HEK293T (cell line): ENCODE measurements around the gene PTPRD.

Experiments used
- CTCF ChIA-PET: fragments of 350-600 bp; formaldehyde crosslinking; extraction: SDS; loops from one replicate; lab custom pipeline; 2021; ENCODE audit warnings: antibody characterized with exemption, inconsistent platforms; lab: Yijun Ruan, JAX
- POLR2A ChIA-PET: fragments of 350-600 bp; formaldehyde crosslinking; extraction: SDS; loops from one replicate; lab custom pipeline; 2020; ENCODE audit warnings: antibody characterized with exemption, inconsistent platforms; lab: Yijun Ruan, JAX
- DNase-seq: peaks from one replicate; pipeline ENCODE4 v3.0.0; 2012; ENCODE audit warnings: mixed read lengths; ENCODE audit errors: extremely low spot score
- ARNT ChIP-seq: fragments of 450-650 bp; IDR thresholded peaks from 2 replicates; pipeline ENCODE4 v1.6.1; 2017; ENCODE audit warnings: mild to moderate bottlenecking
- BHLHE40 ChIP-seq: fragments of 450-650 bp; IDR thresholded peaks from 2 replicates; pipeline ENCODE4 v1.6.1; 2016; ENCODE audit warnings: mild to moderate bottlenecking, moderate library complexity, borderline replicate concordance
- CTBP1 ChIP-seq: fragments of 450-650 bp; IDR thresholded peaks from 2 replicates; pipeline ENCODE4 v1.6.1; 2016; ENCODE audit warnings: borderline replicate concordance
- ELF4 ChIP-seq: fragments of 450-650 bp; IDR thresholded peaks from 2 replicates; pipeline ENCODE4 v1.6.1; 2017; ENCODE audit warnings: antibody characterized with exemption
- FOXA1 ChIP-seq: fragments of 450-650 bp; IDR thresholded peaks from 2 replicates; pipeline ENCODE4 v1.6.1; 2016; ENCODE audit warnings: mild to moderate bottlenecking
- FOXK2 ChIP-seq: fragments of 450-650 bp; IDR thresholded peaks from 2 replicates; pipeline ENCODE4 v1.6.1; 2016; ENCODE audit warnings: mild to moderate bottlenecking
- FOXM1 ChIP-seq: fragments of 450-650 bp; IDR thresholded peaks from 2 replicates; pipeline ENCODE4 v1.6.1; 2017; ENCODE audit warnings: mild to moderate bottlenecking, borderline replicate concordance
- HDGF ChIP-seq: fragments of 450-650 bp; IDR thresholded peaks from 2 replicates; pipeline ENCODE4 v1.6.1; 2017; ENCODE audit warnings: antibody characterized with exemption, borderline replicate concordance
- L3MBTL2 ChIP-seq: fragments of 450-650 bp; conservative IDR thresholded peaks from 2 replicates; pipeline ENCODE4 v1.6.1; 2016; ENCODE audit warnings: mild to moderate bottlenecking
- LEF1 ChIP-seq: fragments of 450-650 bp; IDR thresholded peaks from 2 replicates; pipeline ENCODE4 v1.6.1; 2017; ENCODE audit warnings: mild to moderate bottlenecking, borderline replicate concordance
- NFRKB ChIP-seq: fragments of 450-650 bp; IDR thresholded peaks from 2 replicates; pipeline ENCODE4 v1.6.1; 2016; ENCODE audit warnings: mild to moderate bottlenecking, moderate library complexity
- PKNOX1 ChIP-seq: fragments of 450-650 bp; IDR thresholded peaks from 2 replicates; pipeline ENCODE4 v1.6.1; 2016
- SP1 ChIP-seq: fragments of 450-650 bp; IDR thresholded peaks from 2 replicates; pipeline ENCODE4 v1.6.1; 2017
- SUZ12 ChIP-seq: fragments of 450-650 bp; IDR thresholded peaks from 2 replicates; pipeline ENCODE4 v1.6.1; 2016; ENCODE audit warnings: mild to moderate bottlenecking
- TARDBP ChIP-seq: fragments of 450-650 bp; IDR thresholded peaks from 2 replicates; pipeline ENCODE4 v1.6.1; 2016
- ZNF384 ChIP-seq: fragments of 450-650 bp; IDR thresholded peaks from 2 replicates; pipeline ENCODE4 v1.6.1; 2016

The PTPRD gene

GRCh38 chr9:8780386-8780785 is 1832.4 kb downstream of the PTPRD start:
- TF ChIP-seq ARNT, result no peak
- TF ChIP-seq FOXA1, result no peak
- no peak for TF ChIP-seq NFRKB
- no peak for TF ChIP-seq HDGF
- no peak for TF ChIP-seq TARDBP
- TF ChIP-seq SUZ12, result no peak
- no peak for TF ChIP-seq L3MBTL2
- TF ChIP-seq LEF1, result no peak
- TF ChIP-seq PKNOX1, result no peak
- no peak for TF ChIP-seq ZNF384
- no peak for TF ChIP-seq CTBP1
- TF ChIP-seq ELF4, result no peak
- no peak for TF ChIP-seq BHLHE40
- no peak for TF ChIP-seq FOXK2
- TF ChIP-seq FOXM1, result no peak
- no peak for TF ChIP-seq SP1
- ChIA-PET POLR2A (interaction anchor here (0.6 kb wide), 1 partner anchor 1519 kb away, joined by 3 read pairs; no protein-coding TSS in a partner anchor), CTCF (interaction anchor here (0.6 kb wide), 1 partner anchor 38 kb away, joined by 4 read pairs; no protein-coding TSS in a partner anchor)
- no peak for DNase-seq

GRCh38 chr9:8779478-8779877 is 1833.3 kb downstream of the PTPRD start:
- no peak for DNase-seq
- ChIA-PET CTCF (interaction anchor here (0.6 kb wide), 1 partner anchor 37 kb away, joined by 4 read pairs; no protein-coding TSS in a partner anchor), POLR2A (no interaction called here)
- no peak for TF ChIP-seq ARNT
- no peak for TF ChIP-seq FOXK2
- TF ChIP-seq SP1, result no peak
- TF ChIP-seq TARDBP, result no peak
- no peak for TF ChIP-seq CTBP1
- TF ChIP-seq BHLHE40, result no peak
- no peak for TF ChIP-seq FOXM1
- no peak for TF ChIP-seq HDGF
- TF ChIP-seq ZNF384, result no peak
- no peak for TF ChIP-seq SUZ12
- no peak for TF ChIP-seq FOXA1
- no peak for TF ChIP-seq LEF1

GRCh38 chr9:8778356-8778755 is 1834.4 kb downstream of the PTPRD start:
- no peak for TF ChIP-seq PKNOX1
- TF ChIP-seq TARDBP, result no peak
- TF ChIP-seq ELF4, result no peak
- no peak for TF ChIP-seq SP1
- TF ChIP-seq CTBP1, result no peak
- TF ChIP-seq FOXA1, result no peak
- TF ChIP-seq BHLHE40, result no peak
- no peak for TF ChIP-seq L3MBTL2
- TF ChIP-seq FOXM1, result no peak
- TF ChIP-seq LEF1, result no peak
- no peak for TF ChIP-seq FOXK2
- ChIA-PET CTCF (no interaction called here), POLR2A (no interaction called here)
- DNase-seq, result no peak

- ChIA-PET POLR2A (no interaction called here), CTCF (interaction anchor here (0.6 kb wide), 1 partner anchor 19 kb away, joined by 3 read pairs; no protein-coding TSS in a partner anchor)
- DNase-seq, result no peak
- TF ChIP-seq L3MBTL2 (no peak), TARDBP (no peak), ZNF384 (no peak), HDGF (no peak), FOXM1 (no peak), CTBP1 (no peak), ELF4 (no peak)
Observed at GRCh38 chr9:8772302-8772701, 1840.5 kb downstream of the PTPRD start.

GRCh38 chr9:8769153-8769552 is 1843.6 kb downstream of the PTPRD start:
- ChIA-PET POLR2A (no interaction called here), CTCF (no interaction called here)
- TF ChIP-seq NFRKB (no peak), PKNOX1 (no peak), ARNT (no peak), FOXK2 (no peak)
- no peak for DNase-seq

GRCh38 chr9:8766096-8766495 is 1846.7 kb downstream of the PTPRD start:
- DNase-seq, result no peak
- TF ChIP-seq CTBP1, result no peak
- TF ChIP-seq ELF4, result no peak
- TF ChIP-seq ARNT, result no peak
- TF ChIP-seq BHLHE40, result no peak
- no peak for TF ChIP-seq FOXA1
- ChIA-PET POLR2A (no interaction called here), CTCF (no interaction called here)

- ChIA-PET CTCF (no interaction called here), POLR2A (no interaction called here)
- no peak for DNase-seq
- TF ChIP-seq ARNT (no peak), NFRKB (no peak), FOXA1 (no peak), TARDBP (no peak), CTBP1 (no peak), LEF1 (no peak), PKNOX1 (no peak), FOXM1 (no peak), ELF4 (no peak), SP1 (no peak), ZNF384 (no peak), HDGF (no peak), BHLHE40 (no peak)
Observed at GRCh38 chr9:8764051-8764450, 1848.8 kb downstream of the PTPRD start.
